D721Med (cell line): Measurements from ENCODE around the gene PRUNE2.

Source experiments
- DNase-seq: peaks from one replicate; pipeline ENCODE4 v3.0.0; 2011; ENCODE audit warnings: low spot score; ENCODE audit not compliant: insufficient read length
- FAIRE-seq: peaks from 2 replicates; lab custom pipeline; 2011; peaks lifted over from hg19 to GRCh38; lab: Jason Lieb, UNC
- TF ChIP-seq, protein P1 (sequence below): IDR thresholded peaks from 2 replicates; pipeline ENCODE4 v1.5.1; 2012; ENCODE audit warnings: mild to moderate bottlenecking, control low read depth; ENCODE audit not compliant: insufficient read depth; ENCODE audit errors: missing control alignments

PRUNE2 gene

GRCh38 chr9:76901801-76902200 is 4.1 kb downstream of the PRUNE2 start:
- FAIRE-seq (no peak), DNase-seq (no peak)
- TF ChIP-seq, protein P1, sequence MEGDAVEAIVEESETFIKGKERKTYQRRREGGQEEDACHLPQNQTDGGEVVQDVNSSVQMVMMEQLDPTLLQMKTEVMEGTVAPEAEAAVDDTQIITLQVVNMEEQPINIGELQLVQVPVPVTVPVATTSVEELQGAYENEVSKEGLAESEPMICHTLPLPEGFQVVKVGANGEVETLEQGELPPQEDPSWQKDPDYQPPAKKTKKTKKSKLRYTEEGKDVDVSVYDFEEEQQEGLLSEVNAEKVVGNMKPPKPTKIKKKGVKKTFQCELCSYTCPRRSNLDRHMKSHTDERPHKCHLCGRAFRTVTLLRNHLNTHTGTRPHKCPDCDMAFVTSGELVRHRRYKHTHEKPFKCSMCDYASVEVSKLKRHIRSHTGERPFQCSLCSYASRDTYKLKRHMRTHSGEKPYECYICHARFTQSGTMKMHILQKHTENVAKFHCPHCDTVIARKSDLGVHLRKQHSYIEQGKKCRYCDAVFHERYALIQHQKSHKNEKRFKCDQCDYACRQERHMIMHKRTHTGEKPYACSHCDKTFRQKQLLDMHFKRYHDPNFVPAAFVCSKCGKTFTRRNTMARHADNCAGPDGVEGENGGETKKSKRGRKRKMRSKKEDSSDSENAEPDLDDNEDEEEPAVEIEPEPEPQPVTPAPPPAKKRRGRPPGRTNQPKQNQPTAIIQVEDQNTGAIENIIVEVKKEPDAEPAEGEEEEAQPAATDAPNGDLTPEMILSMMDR, result no peak

DNA sequence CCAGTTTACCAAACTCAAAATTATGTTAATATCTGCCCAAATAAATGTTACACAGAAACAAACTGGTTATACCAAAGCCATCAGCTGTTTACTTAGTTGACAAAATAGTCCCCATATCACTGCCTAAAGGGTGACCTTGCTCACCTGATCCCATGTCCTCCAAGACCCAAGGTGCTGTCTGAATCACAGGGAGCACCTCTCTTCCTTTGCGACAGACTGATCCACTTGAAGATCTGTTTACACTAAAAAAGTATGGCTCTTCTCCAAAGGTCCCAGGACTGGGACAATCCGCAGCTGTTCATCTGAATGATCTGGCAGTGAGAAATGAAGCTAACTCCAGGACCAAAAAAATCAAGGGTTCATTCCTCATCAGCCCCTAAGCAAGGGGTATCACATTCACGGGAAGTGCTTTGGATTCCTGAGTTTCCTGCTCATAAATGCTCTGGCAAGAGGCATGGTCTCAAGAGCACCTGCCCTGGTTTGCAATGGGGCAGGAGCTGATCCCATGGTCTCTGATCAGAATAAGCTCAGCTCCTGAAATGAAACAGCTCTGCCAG is 5.0 kb downstream of the PRUNE2 start:
- FAIRE-seq (no peak), DNase-seq (no peak)
- TF ChIP-seq, protein P1, result no peak

- DNase-seq (no peak), FAIRE-seq (no peak)
- TF ChIP-seq, protein P1, result no peak
Measured at GRCh38 chr9:76898786-76899185, 7.1 kb downstream of the PRUNE2 start.

- no peak for FAIRE-seq
Measured at GRCh38 chr9:76897804-76898525, 7.9 kb downstream of the PRUNE2 start.

GRCh38 chr9:76896035-76896434 is 9.9 kb downstream of the PRUNE2 start:
- DNase-seq (no peak), FAIRE-seq (no peak)
- TF ChIP-seq, protein P1, result no peak

More at GRCh38 chr9:76897804-76898525, 7.9 kb downstream of the PRUNE2 start:
- TF ChIP-seq, protein P1, result no peak
- no peak for DNase-seq

DNA sequence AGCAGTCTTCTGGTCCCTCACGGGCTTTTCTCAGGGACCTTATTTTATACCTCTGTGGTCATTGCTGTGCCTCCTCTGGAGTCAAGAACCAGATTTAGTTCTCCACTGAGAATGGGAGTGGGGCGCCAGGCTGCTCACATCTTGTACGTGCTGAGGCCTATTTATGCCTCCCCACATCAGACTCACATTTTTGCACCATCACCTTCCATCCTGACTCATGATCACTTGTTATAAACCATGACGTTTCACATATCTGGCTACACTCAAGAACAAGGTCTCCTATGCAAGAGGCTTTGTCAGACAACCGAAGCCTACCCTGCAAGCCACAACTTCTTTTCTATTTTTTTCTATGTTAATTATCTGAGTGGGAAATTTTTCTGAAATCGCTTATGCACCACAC is 10.7 kb downstream of the PRUNE2 start:
- FAIRE-seq (no peak), DNase-seq (no peak)
- TF ChIP-seq, protein P1, result no peak

DNA sequence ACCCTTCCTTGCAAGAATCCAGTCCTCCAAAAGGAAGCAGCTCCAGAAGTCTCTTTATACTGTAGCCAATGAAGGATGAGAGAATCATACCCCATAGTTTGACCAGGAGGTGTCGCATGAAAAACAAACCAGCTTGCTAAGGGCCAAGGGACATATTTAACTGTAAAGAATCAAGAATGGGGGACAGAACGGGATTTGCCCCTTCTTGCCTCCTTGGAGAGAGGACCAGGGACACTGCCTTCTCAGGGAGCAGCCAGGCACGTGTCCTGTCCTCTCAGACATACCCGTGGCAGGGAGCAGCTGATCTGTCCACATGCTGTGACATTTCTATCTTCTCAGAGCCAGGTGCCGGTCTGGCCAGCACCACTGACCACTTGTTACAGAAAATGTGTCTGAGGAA is 11.7 kb downstream of the PRUNE2 start:
- no peak for FAIRE-seq
- TF ChIP-seq, protein P1, result no peak
- DNase-seq, result no peak
